Spleen (tissue), 11 donors: ENCODE results near the gene PANK4. TPM values are rescaled to one million over a fixed set of nuclear protein-coding genes. Genes with fewer than 3 reads are reported as not detected.

ENCODE experiments used
- DNase-seq: peaks from one replicate; pipeline ENCODE4 v3.0.0-alpha.2; 2020
- H3K27ac ChIP-seq, 8 donors: fragments of 200-600 bp; sonication (generic) in 7 of 8; 1 replicate in 4 of 8; 2 replicates in 4 of 8; pipeline versions ENCODE4 v1.5.0 to v1.8.0; 2016 to 2021; ENCODE audit warnings: inconsistent platforms in 4 of 8, mild to moderate bottlenecking in 4 of 8, moderate library complexity in 1 of 8
- H3K27me3 ChIP-seq, 7 donors: fragments of 200-600 bp; sonication (generic) in 6 of 7; replicated peaks in 1 of 7; 1 replicate in 4 of 7; 2 replicates in 3 of 7; pipeline versions ENCODE4 v1.5.0 to v1.8.0; 2016 to 2021; ENCODE audit warnings: inconsistent platforms in 3 of 7, mild to moderate bottlenecking in 1 of 7
- H3K36me3 ChIP-seq, 6 donors: fragments of 200-600 bp; sonication (generic) in 5 of 6; 1 replicate in 4 of 6; 2 replicates in 2 of 6; pipeline versions ENCODE4 v1.5.0 to v1.8.0; 2016 to 2021; ENCODE audit warnings: inconsistent platforms in 2 of 6
- H3K4me1 ChIP-seq, 6 donors: fragments of 200-600 bp; sonication (generic) in 5 of 6; 1 replicate in 3 of 6; 2 replicates in 3 of 6; pipeline versions ENCODE4 v1.5.0 to v1.8.0; 2016 to 2021; ENCODE audit warnings: inconsistent platforms in 3 of 6
- H3K4me3 ChIP-seq, 8 donors: fragments of 200-600 bp; sonication (generic) in 7 of 8; 1 replicate in 4 of 8; 2 replicates in 4 of 8; pipeline versions ENCODE4 v1.5.0 to v1.8.0; 2016 to 2021; ENCODE audit warnings: inconsistent platforms in 4 of 8, mild to moderate bottlenecking in 4 of 8, moderate library complexity in 2 of 8
- H3K9me3 ChIP-seq, 8 donors: fragments of 200-600 bp; sonication (generic) in 7 of 8; 1 replicate in 4 of 8; 2 replicates in 4 of 8; pipeline versions ENCODE4 v1.5.0 to v1.8.0; 2016 to 2021; ENCODE audit warnings: inconsistent platforms in 4 of 8
- CTCF ChIP-seq, 11 experiments: fragments of 200-600 bp in 7 of 11; fragments of 450-650 bp in 4 of 11; sonication (generic) in 4 of 11; IDR thresholded peaks in 8 of 11; conservative IDR thresholded peaks in 3 of 11; 1 replicate in 7 of 11; 2 replicates in 4 of 11; pipeline versions ENCODE4 v1.4.0 to v1.8.0; 2016 to 2021; ENCODE audit warnings: antibody characterized with exemption in 11 of 11, inconsistent platforms in 4 of 11, mild to moderate bottlenecking in 1 of 11
- POLR2A ChIP-seq, 3 donors: fragments of 450-650 bp; IDR thresholded peaks; one replicate each; pipeline ENCODE4 v1.5.1; 2017; ENCODE audit warnings: antibody characterized with exemption in 3 of 3, mild to moderate bottlenecking in 1 of 3
- POLR2AphosphoS5 ChIP-seq, 3 donors: sonication (generic); formaldehyde crosslinking; IDR thresholded peaks; one replicate each; pipeline ENCODE4 v1.5.1; 2017; ENCODE audit warnings: antibody characterized with exemption in 3 of 3
- WGBS, 5 donors: extraction: QIAGEN DNeasy Blood & Tissue Kit in 3 of 5; methylation state at CpG; one replicate each; pipeline versions ENCODE4 v1.1.5 to v1.1.7; 2013 to 2018; 5-methylcytosine and 5-hydroxymethylcytosine counted together
- intact Hi-C: fragments of 100-400 bp; cut with DNase I; formaldehyde crosslinking; loops from one replicate; pipeline ENCODE4 v1.15.0; 2023; ENCODE audit warnings: low total_unique reads
- polyA plus RNA-seq, 3 donors: library from polyadenylated mRNA; stranded (reverse); fragments of 200-250 nt; gene quantifications; one replicate each; pipeline ENCODE4 v1.2.1, GENCODE V29; 2013
- total RNA-seq, 7 donors: library from RNA; depleted of rRNA in 3 of 7; stranded (reverse); fragments of >200 nt in 3 of 7; fragmentation: NEBNext Ultra II Directional in 4 of 7; extraction: Animal tissue kit (Norgen Biotek cat#: 25700) in 4 of 7; gene quantifications; one replicate each; pipeline versions ENCODE4 v1.1.0 to v1.2.1, GENCODE V29; 2016 to 2021
- donor health status: healthy with polysubstance abuse.
- donor health status: DM: no; HTN: no; CAD: no; lungs with moderate emphysema.
- donor health status: DM: no; HTN: no; CAD: no.
- donor health status: Bipolar disorder and iron deficiency.
- donor health status: healthy.
- donor health status: DM: no; HTN: no; CAD: no.
- donor health status: DM: yes; HTN: yes; CAD: no.

The PANK4 gene
- total and polyA plus RNA-seq, 10 donors, result 13.8 to 49.5 (median 42.9) TPM

GRCh38 chr1:2539312-2539907 is 13.0 kb upstream of the PANK4 start:
- DNase-seq, result no peak
- Histone ChIP-seq H3K27me3 (peaks cover 0 to 69% (median 13%) of the 10 kb centered on the region in 7 donors), H3K4me1 (peaks cover 0 to 75% (median 50%) of the 10 kb centered on the region in 6 donors), H3K4me3 (no peak overlapping the region), H3K27ac (no peak overlapping the region), H3K36me3 (no peaks in the 10 kb centered on the region), H3K9me3 (no peaks in the 10 kb centered on the region)
- intact Hi-C loops, result no loop called here
- WGBS, 5 donors, result 74 to 85% (median 77%) methylated on average over 9 to 12 of the region's 12 CpGs
- TF ChIP-seq CTCF (IDR thresholded peaks at IDR 0.05 in 8 of 11, conservative IDR thresholded peaks at IDR 0.05 in 3 of 11), result peak in 8 of 11 experiments; percentile 22 to 52 (median 36)
- no peak for TF ChIP-seq POLR2AphosphoS5 (IDR thresholded peaks at IDR 0.05)

- DNase-seq, result no peak
- Histone ChIP-seq H3K27me3 (peaks cover 0 to 73% (median 13%) of the 10 kb centered on the region in 7 donors), H3K9me3 (no peaks in the 10 kb centered on the region), H3K27ac (no peak overlapping the region), H3K36me3 (no peaks in the 10 kb centered on the region), H3K4me1 (peaks cover 0 to 74% (median 51%) of the 10 kb centered on the region in 6 donors), H3K4me3 (no peak overlapping the region)
- intact Hi-C loops, result no loop called here
- TF ChIP-seq CTCF (IDR thresholded peaks at IDR 0.05 in 8 of 11, conservative IDR thresholded peaks at IDR 0.05 in 3 of 11), result no peak
- TF ChIP-seq POLR2AphosphoS5 (IDR thresholded peaks at IDR 0.05), result no peak
- no peak for TF ChIP-seq POLR2A (IDR thresholded peaks at IDR 0.05)
- WGBS, 5 donors, result 85 to 97% (median 95%) methylated on average over 4 to 8 of the region's 8 CpGs
Observed at GRCh38 chr1:2538872-2539271, 12.5 kb upstream of the PANK4 start.

GRCh38 chr1:2538376-2538775 is 12.0 kb upstream of the PANK4 start:
- no peak for DNase-seq

More at GRCh38 chr1:2538376-2538775, 12.0 kb upstream of the PANK4 start:
- H3K27ac ChIP-seq, result no peak overlapping the region
- peaks cover 0 to 69% (median 49%) of the 10 kb centered on the region in 6 donors for H3K4me1 ChIP-seq
- H3K27me3 ChIP-seq, result peaks cover 0 to 74% (median 13%) of the 10 kb centered on the region in 7 donors
- H3K36me3 ChIP-seq, result no peaks in the 10 kb centered on the region
- no peaks in the 10 kb centered on the region for H3K9me3 ChIP-seq
- TF ChIP-seq POLR2A (IDR thresholded peaks at IDR 0.05) (no peak), POLR2AphosphoS5 (IDR thresholded peaks at IDR 0.05) (no peak), CTCF (IDR thresholded peaks at IDR 0.05 in 8 of 11, conservative IDR thresholded peaks at IDR 0.05 in 3 of 11) (no peak)
- intact Hi-C loops, result no loop called here
- 85 to 100% (median 88%) methylated on average over 2 to 4 of the region's 4 CpGs for WGBS, 5 donors
- H3K4me3 ChIP-seq, result no peak overlapping the region
